ENCODE data around the gene ALOX12. TPM values are rescaled to one million over a fixed set of nuclear protein-coding genes. Genes with fewer than 3 reads are reported as not detected.

The ALOX12 gene
- total RNA-seq, 2 experiments from 2014 or later, result not detected

- Histone ChIP-seq H2AFZ (ENCODE audit: low read length) (no peak overlapping the region), H3K9me2 (ENCODE audit: insufficient read depth, low read length) (no peaks in the 10 kb centered on the region), H3K4me1 (ENCODE audit: insufficient read depth, low read length, poor library complexity, severe bottlenecking) (peaks cover 19% of the 10 kb centered on the region), H3K79me2 (ENCODE audit: insufficient read depth, low read depth, low read length) (peaks cover 8% of the 10 kb centered on the region; the same call in 1 of the 2 replicates), H3K27ac (ENCODE audit: low read depth, low read length, poor library complexity, severe bottlenecking) (peak overlapping the region; percentile 13), H3K4me2 (ENCODE audit: low read length) (0 out of 2 replicates have a peak overlapping the region, but pooled peaks have one; percentile 12), H4K20me1 (ENCODE audit: insufficient read depth, low read length) (no peaks in the 10 kb centered on the region), H3K9me3 (ENCODE audit: low read length) (no peaks in the 10 kb centered on the region), H3K36me3 (ENCODE audit: insufficient read depth, low read length) (no peaks in the 10 kb centered on the region), H3K4me3 (ENCODE audit: low read depth, low read length, poor library complexity, severe bottlenecking) (no peak overlapping the region)
- intact Hi-C loops (cut with micrococcal nuclease; ENCODE audit: unreplicated experiment), result loop anchor here (5.0 kb wide), 1 partner anchor 399 kb away; the partner anchor contains the start of genes FGF11 and TMEM102
- no peak for TF ChIP-seq EZH2phosphoT487 (IDR thresholded peaks at IDR 0.05; ENCODE audit: borderline replicate concordance, low read depth, low read length)
- 0 out of 2 replicates have a peak, but pooled peaks have one; percentile 26 for TF ChIP-seq CTCF (conservative IDR thresholded peaks at IDR 0.05; ENCODE audit: low read length)
- no TSS peak for BruUV-seq (replicated peaks)
- POLR2A ChIA-PET, result no interaction called here
- CTCF ChIA-PET (ENCODE audit: unreplicated experiment), result no interaction called here
- no peak for DNase-seq (ENCODE audit: low spot score)
Measured at GRCh38 chr17:7038025-7038862, 42.4 kb downstream of the ALOX12 start.

GRCh38 chr17:7039832-7040231, 44.0 kb downstream of the ALOX12 start:
- Histone ChIP-seq H4K20me1 (ENCODE audit: insufficient read depth, low read length) (no peaks in the 10 kb centered on the region), H3K9me3 (ENCODE audit: low read length) (no peaks in the 10 kb centered on the region), H3K79me2 (ENCODE audit: insufficient read depth, low read depth, low read length) (peaks cover 8% of the 10 kb centered on the region; the same call in 1 of the 2 replicates), H3K4me1 (ENCODE audit: insufficient read depth, low read length, poor library complexity, severe bottlenecking) (peaks cover 27% of the 10 kb centered on the region), H3K9me2 (ENCODE audit: insufficient read depth, low read length) (no peaks in the 10 kb centered on the region), H3K4me2 (ENCODE audit: low read length) (peak overlapping the region; percentile 12; the same call in 1 of the 2 replicates), H3K36me3 (ENCODE audit: insufficient read depth, low read length) (no peaks in the 10 kb centered on the region), H2AFZ (ENCODE audit: low read length) (no peak overlapping the region), H3K27ac (ENCODE audit: low read depth, low read length, poor library complexity, severe bottlenecking) (peak overlapping the region; percentile 36), H3K4me3 (ENCODE audit: low read depth, low read length, poor library complexity, severe bottlenecking) (no peak overlapping the region)
- no TSS peak for BruUV-seq (replicated peaks)
- intact Hi-C loops (cut with micrococcal nuclease; ENCODE audit: unreplicated experiment), result loop anchor here (5.0 kb wide), 1 partner anchor 397 kb away; the partner anchor contains the start of genes FGF11 and TMEM102
- ChIA-PET POLR2A (interaction anchor here (0.6 kb wide), 1 partner anchor 175 kb away, joined by 3 read pairs; no protein-coding TSS in a partner anchor), CTCF (ENCODE audit: unreplicated experiment) (no interaction called here)
- 0 out of 2 replicates have a peak, but pooled peaks have one; percentile 9 for TF ChIP-seq CTCF (conservative IDR thresholded peaks at IDR 0.05; ENCODE audit: low read length)
- TF ChIP-seq EZH2phosphoT487 (IDR thresholded peaks at IDR 0.05; ENCODE audit: borderline replicate concordance, low read depth, low read length), result no peak
- peak; percentile 20 for DNase-seq (ENCODE audit: low spot score)
